H7 (cell line): ENCODE data around the gene REXO5. TPM values are rescaled to one million over a fixed set of nuclear protein-coding genes. Genes with fewer than 3 reads are reported as not detected.

Experiments used
- DNase-seq: peaks from one replicate; pipeline ENCODE4 v3.0.0; 2012
- H3K27me3 ChIP-seq: 2 replicates; pipeline ENCODE4 v1.6.0; 2011; ENCODE audit warnings: mild to moderate bottlenecking, low read length; ENCODE audit not compliant: control insufficient read depth, insufficient read depth
- H3K36me3 ChIP-seq: replicated peaks from 2 replicates; pipeline ENCODE4 v1.5.1; 2011; ENCODE audit warnings: low read length; ENCODE audit not compliant: control insufficient read depth, insufficient read depth
- H3K4me3 ChIP-seq: 2 replicates; pipeline ENCODE4 v1.5.1; 2011; ENCODE audit warnings: low read depth, mild to moderate bottlenecking, control low read depth, low read length, moderate library complexity; ENCODE audit not compliant: insufficient read depth
- total RNA-seq: library from RNA; depleted of rRNA; stranded (reverse); fragments of >200 nt; shearing (Covaris generic); gene quantifications from 2 replicates; pipeline ENCODE4 v1.2.3, GENCODE V29; 2014

REXO5 gene
- total RNA-seq, 1 experiment from 2014 or later: 11.3 TPM

- Histone ChIP-seq H3K4me3 (no peak overlapping the region), H3K27me3 (no peaks in the 10 kb centered on the region), H3K36me3 (peaks cover 1% of the 10 kb centered on the region; the same call in 1 of the 2 replicates)
- no peak for DNase-seq
These were observed 15.4 kb downstream of the REXO5 start for GRCh38 chr16:20821682-20822081.

GRCh38 chr16:20822521-20823325 lies 16.4 kb downstream of the REXO5 start:
- no peak overlapping the region for H3K4me3 ChIP-seq

DNA sequence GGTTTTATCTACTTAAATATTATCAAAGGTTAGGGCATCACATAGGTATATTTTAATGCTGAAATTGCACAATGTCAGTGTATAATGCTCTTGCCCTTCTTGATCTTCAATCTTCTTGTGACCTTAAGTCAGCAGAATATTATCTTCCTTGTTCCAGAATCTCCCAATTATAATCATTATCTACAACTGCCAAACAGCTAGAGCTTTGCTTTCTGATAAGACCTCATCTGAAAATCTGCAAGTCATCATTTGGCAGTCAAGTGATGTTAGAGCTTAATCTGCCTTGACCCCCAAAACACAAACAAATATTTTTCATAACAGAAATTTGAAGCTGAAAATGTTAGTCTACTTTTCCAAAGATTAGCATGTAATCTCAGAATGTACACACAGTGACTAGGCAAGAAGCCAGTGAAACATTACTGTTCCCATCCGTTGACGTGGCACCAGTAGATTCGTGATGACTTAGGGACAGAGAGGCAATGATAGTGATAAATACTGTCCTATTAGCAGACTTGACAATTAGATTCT lies 19.8 kb downstream of the REXO5 start:
- no peak overlapping the region for H3K4me3 ChIP-seq
- H3K27me3 ChIP-seq: no peaks in the 10 kb centered on the region
- DNase-seq: no peak
- H3K36me3 ChIP-seq: peaks cover 3% of the 10 kb centered on the region

More at GRCh38 chr16:20822521-20823325, 16.4 kb downstream of the REXO5 start:
- no peak for DNase-seq
- Histone ChIP-seq H3K36me3 (peaks cover 3% of the 10 kb centered on the region), H3K27me3 (no peaks in the 10 kb centered on the region)

- peaks cover 1% of the 10 kb centered on the region for H3K36me3 ChIP-seq
- DNase-seq: no peak
- H3K4me3 ChIP-seq: no peak overlapping the region
- H3K27me3 ChIP-seq: no peaks in the 10 kb centered on the region
These were observed 23.2 kb downstream of the REXO5 start for GRCh38 chr16:20829536-20829935.

- no peak overlapping the region for H3K4me3 ChIP-seq
- H3K36me3 ChIP-seq: peaks cover 1% of the 10 kb centered on the region
- no peak for DNase-seq
- H3K27me3 ChIP-seq: no peaks in the 10 kb centered on the region
These were observed 24.0 kb downstream of the REXO5 start for GRCh38 chr16:20830372-20830771.

DNA sequence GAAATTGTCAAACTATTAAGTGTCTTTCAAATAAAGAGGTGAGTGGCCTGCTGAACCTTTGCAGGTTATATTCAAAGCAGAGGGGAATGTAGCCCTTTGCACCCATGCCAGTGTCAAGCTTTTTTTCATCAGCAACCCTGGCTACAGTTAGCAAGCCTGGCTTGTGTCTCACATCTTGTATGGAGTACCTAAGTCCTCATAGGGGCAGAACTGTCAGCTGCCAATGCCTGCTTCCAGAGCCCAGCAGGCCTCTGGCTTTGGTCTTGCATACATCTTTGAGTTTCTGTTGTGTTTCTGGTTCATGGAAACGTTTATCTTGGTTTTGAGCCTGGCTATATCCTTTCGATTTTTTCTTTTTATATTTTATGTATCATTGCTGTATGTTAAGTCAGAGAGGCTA lies 26.8 kb downstream of the REXO5 start:
- no peak for DNase-seq

DNA sequence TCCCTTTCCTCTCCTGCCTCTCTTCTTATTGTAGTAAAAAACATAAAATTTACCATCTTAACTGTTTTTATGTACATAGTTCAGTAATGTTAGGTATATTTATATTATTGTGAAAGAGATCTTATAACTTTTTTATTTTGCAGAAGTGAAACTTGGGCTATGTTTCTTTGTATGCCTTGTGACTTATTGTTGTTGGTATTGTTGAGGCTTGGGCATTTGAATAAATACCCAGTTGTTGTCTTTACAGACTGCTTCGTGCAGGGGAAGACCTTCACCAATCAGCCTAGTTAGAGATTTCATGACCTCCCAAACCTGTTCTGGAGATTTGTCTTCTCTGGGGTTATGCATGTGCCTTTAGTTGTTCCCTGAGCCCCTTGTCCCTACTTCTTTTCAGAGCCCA lies 31.9 kb downstream of the REXO5 start:
- DNase-seq: no peak
- H3K36me3 ChIP-seq: no peaks in the 10 kb centered on the region; the same call in 1 of the 2 replicates
- H3K27me3 ChIP-seq: no peaks in the 10 kb centered on the region
- no peak overlapping the region for H3K4me3 ChIP-seq

More for the DNA sequence above, 26.8 kb downstream of the REXO5 start:
- no peaks in the 10 kb centered on the region for H3K27me3 ChIP-seq
- no peak overlapping the region for H3K4me3 ChIP-seq
- H3K36me3 ChIP-seq: no peaks in the 10 kb centered on the region; the same call in 1 of the 2 replicates

DNA sequence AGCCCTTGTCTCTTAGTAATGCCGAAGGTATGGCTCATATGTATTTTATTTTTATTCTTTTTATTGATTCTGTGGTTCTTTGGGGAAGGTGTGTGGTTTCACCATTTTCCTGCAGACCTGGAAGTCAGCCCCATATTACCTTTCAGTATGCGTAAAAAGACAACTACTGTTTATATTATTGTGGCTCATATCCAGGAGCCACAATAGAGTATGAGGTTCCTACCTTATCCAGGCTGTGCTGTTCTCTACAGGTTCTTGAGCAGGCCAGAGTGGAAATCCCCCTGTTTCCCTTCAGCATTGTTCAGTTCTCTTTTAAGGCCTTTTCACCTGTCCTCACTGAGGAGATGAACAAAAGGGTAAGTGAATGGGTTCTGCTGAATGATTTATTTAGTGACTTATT lies 33.2 kb downstream of the REXO5 start:
- Histone ChIP-seq H3K36me3 (peaks cover 1% of the 10 kb centered on the region), H3K4me3 (no peak overlapping the region), H3K27me3 (no peaks in the 10 kb centered on the region)
- DNase-seq: no peak

DNA sequence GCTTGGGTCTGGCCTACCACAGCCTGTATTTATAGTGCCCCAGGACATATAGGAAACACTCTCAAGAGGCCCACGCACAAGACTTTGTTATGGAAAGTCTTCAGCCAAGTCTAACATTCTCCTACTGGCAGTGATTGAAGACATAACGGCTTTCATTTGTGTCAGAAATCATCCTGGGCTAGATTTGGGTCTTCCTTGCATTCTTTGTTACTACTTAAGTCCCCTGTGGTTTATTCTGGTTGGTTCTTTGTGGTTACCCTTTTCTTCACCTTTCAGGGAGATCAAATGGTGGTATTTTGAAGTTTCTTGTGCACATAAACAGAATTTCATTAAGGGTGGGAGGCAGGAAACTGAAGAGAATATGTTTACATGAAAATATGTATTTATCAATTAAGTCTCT lies 37.7 kb downstream of the REXO5 start:
- no peaks in the 10 kb centered on the region for H3K27me3 ChIP-seq
- no peak overlapping the region for H3K4me3 ChIP-seq
- peaks cover 2% of the 10 kb centered on the region; the same call in 1 of the 2 replicates for H3K36me3 ChIP-seq
- no peak for DNase-seq

DNA sequence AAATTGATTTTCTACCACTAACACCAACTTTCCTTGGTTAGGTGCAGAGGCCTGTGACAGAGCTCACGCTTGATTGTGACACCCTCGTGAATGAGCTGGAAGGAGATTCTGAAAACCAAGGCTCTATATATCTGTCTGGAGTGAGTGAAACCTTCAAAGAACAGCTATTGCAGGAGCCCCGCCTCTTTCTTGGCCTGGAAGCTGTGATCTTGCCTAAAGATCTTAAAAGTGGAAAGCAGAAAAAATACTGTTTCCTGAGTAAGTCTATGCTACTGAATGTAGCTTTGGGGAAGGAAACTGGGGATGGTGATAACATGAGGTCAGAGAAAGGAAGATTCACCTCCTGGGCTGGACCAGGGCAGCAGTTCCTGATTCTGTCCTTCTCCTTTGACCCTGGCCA lies 38.3 kb downstream of the REXO5 start:
- Histone ChIP-seq H3K4me3 (no peak overlapping the region), H3K27me3 (no peaks in the 10 kb centered on the region), H3K36me3 (peaks cover 2% of the 10 kb centered on the region; the same call in 1 of the 2 replicates)
- DNase-seq: no peak

DNA sequence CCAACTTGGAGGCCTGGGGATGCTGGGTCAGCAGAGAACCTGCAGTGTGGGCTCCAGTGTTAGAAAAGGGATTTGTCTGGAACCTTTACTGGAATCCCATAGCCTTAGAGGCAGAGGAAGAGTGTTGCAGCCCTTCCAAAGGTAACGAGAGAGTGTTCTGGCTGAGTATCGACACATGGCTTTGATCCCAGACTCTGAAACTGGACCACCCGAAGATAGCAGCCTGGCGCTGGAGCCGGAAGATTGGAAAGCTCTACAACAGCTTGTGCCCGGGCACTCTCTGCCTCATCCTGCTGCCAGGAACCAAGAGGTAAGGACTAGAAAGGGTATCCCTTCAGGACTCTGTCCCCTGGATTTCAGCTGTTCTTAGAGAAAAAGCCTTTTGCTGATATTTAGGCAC lies 39.7 kb downstream of the REXO5 start:
- no peak for DNase-seq
- Histone ChIP-seq H3K36me3 (peaks cover 2% of the 10 kb centered on the region; the same call in 1 of the 2 replicates), H3K27me3 (no peaks in the 10 kb centered on the region), H3K4me3 (no peak overlapping the region)

DNA sequence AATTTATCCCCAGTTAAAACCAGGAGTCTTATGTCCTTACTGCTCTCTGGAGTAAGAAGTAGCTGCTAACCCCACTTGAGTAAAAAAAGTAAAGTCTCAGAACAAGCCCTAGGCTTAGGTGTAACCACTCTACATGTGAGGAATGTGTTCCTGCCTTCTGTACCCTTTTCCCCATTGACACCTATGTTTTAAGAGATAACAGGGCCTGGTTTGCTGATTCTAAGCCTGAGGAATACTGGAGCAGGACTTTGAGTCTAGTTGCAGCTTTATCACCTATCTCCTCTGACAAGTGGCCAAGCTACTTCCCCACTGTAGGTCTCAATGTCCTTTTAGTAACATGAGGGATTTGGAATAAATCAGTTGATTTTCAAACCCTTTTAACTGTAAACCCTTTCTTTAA lies 40.2 kb downstream of the REXO5 start:
- H3K36me3 ChIP-seq: peaks cover 2% of the 10 kb centered on the region; the same call in 1 of the 2 replicates
- H3K27me3 ChIP-seq: no peaks in the 10 kb centered on the region
- H3K4me3 ChIP-seq: no peak overlapping the region
- no peak for DNase-seq

- DNase-seq: no peak
- H3K4me3 ChIP-seq: no peak overlapping the region
These were observed 41.2 kb downstream of the REXO5 start for GRCh38 chr16:20847550-20847949.

DNA sequence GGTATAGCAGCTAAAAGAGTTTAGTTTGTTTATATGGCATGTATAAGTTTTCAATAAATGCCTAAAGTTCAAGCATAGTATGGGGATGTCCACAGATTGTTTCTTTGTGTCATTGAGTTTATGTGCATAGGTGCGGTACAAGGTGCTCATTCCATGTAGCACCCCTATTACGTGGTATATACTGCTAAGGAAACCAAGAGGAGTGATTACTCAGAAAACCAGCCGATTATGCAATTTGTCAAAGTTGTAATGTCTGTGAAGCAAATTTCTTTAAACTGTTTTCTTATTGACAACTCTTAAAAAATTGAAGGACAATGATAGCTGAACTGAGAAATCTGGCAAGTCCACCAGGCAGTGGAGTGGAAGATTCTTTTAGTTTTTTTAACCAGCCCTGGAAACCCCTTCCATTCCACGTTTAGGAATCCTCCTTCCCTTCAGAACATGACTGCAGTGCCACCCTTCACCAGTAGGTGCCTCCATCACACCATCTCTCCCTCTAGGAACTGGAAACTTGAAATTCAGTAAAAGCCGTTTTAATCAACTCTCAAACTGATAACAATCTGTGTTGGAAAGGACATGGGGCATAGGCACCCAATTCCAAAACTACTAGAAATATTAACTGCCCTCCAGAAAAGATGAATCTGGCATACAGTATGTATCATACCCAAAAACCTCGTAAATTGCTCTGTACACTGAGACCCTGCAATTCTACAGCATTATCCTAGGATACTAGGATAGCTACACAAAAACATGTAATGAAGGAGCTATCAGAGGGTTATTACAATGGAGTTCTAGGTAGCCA lies 43.5 kb downstream of the REXO5 start:
- H3K27me3 ChIP-seq: no peaks in the 10 kb centered on the region
- H3K4me3 ChIP-seq: no peak overlapping the region
- peak; percentile 52 for DNase-seq

More at GRCh38 chr16:20847550-20847949, 41.2 kb downstream of the REXO5 start:
- no peaks in the 10 kb centered on the region for H3K27me3 ChIP-seq
- H3K36me3 ChIP-seq: peaks cover 2% of the 10 kb centered on the region; the same call in 1 of the 2 replicates

More for the DNA sequence above, 43.5 kb downstream of the REXO5 start:
- H3K36me3 ChIP-seq: no peaks in the 10 kb centered on the region; the same call in 1 of the 2 replicates
